Vagina (tissue), 2 donors: ENCODE results near the gene ZNF804A. TPM values are rescaled to one million over a fixed set of nuclear protein-coding genes. Genes with fewer than 3 reads are reported as not detected.

Experiments
- DNase-seq, 2 donors: peaks; one replicate each; pipeline ENCODE4 v3.0.0-alpha.2; 2017; ENCODE audit errors: extremely low spot score in 2 of 2
- H3K27ac ChIP-seq: fragments of 200-600 bp; sonication (generic); one replicate; pipeline ENCODE4 v1.5.1; 2019
- H3K27me3 ChIP-seq: fragments of 200-600 bp; sonication (generic); one replicate; pipeline ENCODE4 v1.5.1; 2019
- H3K36me3 ChIP-seq, 2 donors: fragments of 200-600 bp; sonication (generic); one replicate each; pipeline ENCODE4 v1.5.1; 2017 to 2019
- H3K4me1 ChIP-seq: fragments of 200-600 bp; sonication (generic); one replicate; pipeline ENCODE4 v1.5.1; 2019
- H3K4me3 ChIP-seq, 2 donors: fragments of 200-600 bp; sonication (generic); 1 replicate in 1 of 2; 2 replicates in 1 of 2; pipeline ENCODE4 v1.5.1; 2016 to 2019
- H3K9me3 ChIP-seq: fragments of 200-600 bp; sonication (generic); one replicate; pipeline ENCODE4 v1.5.1; 2019
- POLR2A ChIP-seq, 2 donors: fragments of 450-650 bp; IDR thresholded peaks; one replicate each; pipeline ENCODE4 v1.6.1; 2017; ENCODE audit warnings: antibody characterized with exemption in 2 of 2, mild to moderate bottlenecking in 2 of 2, moderate library complexity in 2 of 2
- POLR2AphosphoS5 ChIP-seq, 2 donors: sonication (generic); formaldehyde crosslinking; IDR thresholded peaks; one replicate each; pipeline ENCODE4 v1.9.0; 2017; ENCODE audit warnings: antibody characterized with exemption in 2 of 2, mild to moderate bottlenecking in 2 of 2, low read depth in 1 of 2; ENCODE audit not compliant: insufficient read depth in 1 of 2
- intact Hi-C: fragments of 100-400 bp; cut with DNase I; formaldehyde crosslinking; loops from one replicate; pipeline ENCODE4 v1.15.1; 2023
- total RNA-seq: library from RNA; depleted of rRNA; stranded (reverse); fragments of >200 nt; gene quantifications from one replicate; pipeline ENCODE4 v1.2.3, GENCODE V29; 2016
- TF ChIP-seq, protein P1 (sequence below), 3 experiments: fragments of 450-650 bp in 2 of 3; fragments of 200-600 bp in 1 of 3; sonication (generic) in 1 of 3; IDR thresholded peaks; one replicate each; pipeline ENCODE4 v1.5.1; 2017 to 2019; ENCODE audit warnings: antibody characterized with exemption in 3 of 3, mild to moderate bottlenecking in 2 of 3, moderate library complexity in 2 of 3

The ZNF804A gene
- total RNA-seq, 1 donor from 2014 or later: 1.2 TPM

DNA sequence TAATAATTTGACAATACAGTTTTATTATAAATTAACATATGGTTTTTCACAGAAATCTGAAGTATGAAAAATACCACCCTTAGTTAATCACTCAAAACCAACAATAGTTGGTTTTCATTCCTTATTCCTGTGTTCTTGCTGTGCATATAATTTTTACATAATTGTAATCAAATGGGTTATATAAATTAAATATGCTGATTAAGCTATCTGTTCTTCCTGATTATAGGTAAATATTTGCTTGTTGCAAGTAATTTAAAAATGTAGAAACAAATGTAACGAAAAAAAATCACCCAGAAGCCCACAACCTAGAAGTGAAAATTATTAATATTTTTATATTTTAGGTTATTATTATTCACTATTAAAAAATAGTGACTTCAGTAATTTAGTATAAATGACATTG lies 98.3 kb downstream of the ZNF804A start:
- DNase-seq: no peak
- Histone ChIP-seq H3K27ac (no peak overlapping the region), H3K4me1 (no peaks in the 10 kb centered on the region), H3K4me3 (no peak overlapping the region), H3K27me3 (no peaks in the 10 kb centered on the region), H3K36me3 (no peaks in the 10 kb centered on the region), H3K9me3 (no peaks in the 10 kb centered on the region)
- intact Hi-C loops: no loop called here
- no peak for TF ChIP-seq POLR2AphosphoS5 (IDR thresholded peaks at IDR 0.05; ENCODE audit: insufficient read depth in 1 of 2, low read depth in 1 of 2)

DNA sequence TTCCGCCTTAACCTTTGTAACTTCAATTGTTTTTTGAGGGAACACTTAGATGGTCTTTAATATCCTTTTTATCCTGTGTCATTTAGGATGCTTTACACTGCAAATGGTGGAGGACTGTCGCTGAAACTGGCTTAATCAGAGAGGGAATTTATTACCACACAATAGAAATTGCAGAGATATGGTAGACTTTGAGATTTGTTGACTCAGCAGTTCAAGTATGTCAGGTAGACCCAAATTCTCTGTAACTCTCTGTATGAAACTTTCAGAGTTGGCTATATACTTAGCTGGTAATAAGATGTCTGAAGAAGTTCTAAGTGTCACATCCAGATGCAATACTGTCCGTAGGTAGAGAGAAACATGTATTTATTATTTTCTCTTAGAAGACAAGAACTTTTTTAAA lies 100.1 kb downstream of the ZNF804A start:
- no peaks in the 10 kb centered on the region for H3K4me1 ChIP-seq
- no peak overlapping the region for H3K4me3 ChIP-seq
- H3K36me3 ChIP-seq: no peaks in the 10 kb centered on the region
- no peak overlapping the region for H3K27ac ChIP-seq
- TF ChIP-seq, protein P1, sequence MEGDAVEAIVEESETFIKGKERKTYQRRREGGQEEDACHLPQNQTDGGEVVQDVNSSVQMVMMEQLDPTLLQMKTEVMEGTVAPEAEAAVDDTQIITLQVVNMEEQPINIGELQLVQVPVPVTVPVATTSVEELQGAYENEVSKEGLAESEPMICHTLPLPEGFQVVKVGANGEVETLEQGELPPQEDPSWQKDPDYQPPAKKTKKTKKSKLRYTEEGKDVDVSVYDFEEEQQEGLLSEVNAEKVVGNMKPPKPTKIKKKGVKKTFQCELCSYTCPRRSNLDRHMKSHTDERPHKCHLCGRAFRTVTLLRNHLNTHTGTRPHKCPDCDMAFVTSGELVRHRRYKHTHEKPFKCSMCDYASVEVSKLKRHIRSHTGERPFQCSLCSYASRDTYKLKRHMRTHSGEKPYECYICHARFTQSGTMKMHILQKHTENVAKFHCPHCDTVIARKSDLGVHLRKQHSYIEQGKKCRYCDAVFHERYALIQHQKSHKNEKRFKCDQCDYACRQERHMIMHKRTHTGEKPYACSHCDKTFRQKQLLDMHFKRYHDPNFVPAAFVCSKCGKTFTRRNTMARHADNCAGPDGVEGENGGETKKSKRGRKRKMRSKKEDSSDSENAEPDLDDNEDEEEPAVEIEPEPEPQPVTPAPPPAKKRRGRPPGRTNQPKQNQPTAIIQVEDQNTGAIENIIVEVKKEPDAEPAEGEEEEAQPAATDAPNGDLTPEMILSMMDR (IDR thresholded peaks at IDR 0.05): no peak
- TF ChIP-seq POLR2AphosphoS5 (IDR thresholded peaks at IDR 0.05; ENCODE audit: insufficient read depth in 1 of 2, low read depth in 1 of 2): no peak
- no peak for TF ChIP-seq POLR2A (IDR thresholded peaks at IDR 0.05)
- DNase-seq: no peak
- H3K9me3 ChIP-seq: no peaks in the 10 kb centered on the region
- intact Hi-C loops: no loop called here
- H3K27me3 ChIP-seq: no peaks in the 10 kb centered on the region

DNA sequence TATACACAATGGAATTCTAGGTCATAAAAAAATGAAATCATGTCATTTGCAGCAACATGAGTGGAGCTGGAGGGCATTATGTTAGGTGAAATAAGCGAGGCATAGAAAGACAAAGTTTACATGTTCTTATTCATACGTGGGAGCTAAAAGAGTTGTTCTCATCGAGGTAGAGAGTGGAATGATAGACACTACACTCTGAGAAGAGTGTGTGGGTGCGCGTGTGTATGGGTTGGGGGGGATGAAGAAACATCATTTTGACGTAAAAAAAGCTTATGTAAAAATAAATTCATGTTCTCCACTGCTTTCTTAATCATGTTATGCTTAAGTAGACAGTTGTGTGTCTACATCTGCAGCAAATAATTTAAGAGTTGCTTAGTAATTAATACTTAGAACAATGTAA lies 123.6 kb downstream of the ZNF804A start:
- no peak overlapping the region for H3K27ac ChIP-seq
- TF ChIP-seq POLR2AphosphoS5 (IDR thresholded peaks at IDR 0.05; ENCODE audit: insufficient read depth in 1 of 2, low read depth in 1 of 2) (no peak), POLR2A (IDR thresholded peaks at IDR 0.05) (no peak)
- TF ChIP-seq, protein P1 (IDR thresholded peaks at IDR 0.05): no peak
- no peaks in the 10 kb centered on the region for H3K9me3 ChIP-seq
- no peaks in the 10 kb centered on the region for H3K36me3 ChIP-seq
- no peaks in the 10 kb centered on the region for H3K27me3 ChIP-seq
- intact Hi-C loops: no loop called here
- no peak overlapping the region for H3K4me3 ChIP-seq
- H3K4me1 ChIP-seq: no peaks in the 10 kb centered on the region
- DNase-seq: no peak

DNA sequence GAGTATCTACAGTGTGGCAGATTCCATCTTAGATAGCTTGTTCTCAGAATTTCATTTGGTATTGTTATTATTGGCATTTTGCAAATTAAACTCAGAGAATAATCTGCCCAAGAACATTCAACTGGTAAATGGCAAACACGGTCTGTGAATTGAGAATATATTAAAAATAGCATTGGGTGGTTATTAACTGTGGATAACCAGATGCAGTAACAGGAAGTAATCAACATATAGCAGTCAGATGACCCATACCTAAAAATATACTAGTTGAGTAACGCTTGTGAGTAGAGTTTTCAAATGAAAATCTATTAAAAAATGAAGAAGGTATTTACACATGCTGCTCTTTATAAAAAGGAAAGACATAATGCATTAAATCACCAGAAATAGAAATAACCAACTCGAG lies 129.5 kb downstream of the ZNF804A start:
- no peaks in the 10 kb centered on the region for H3K9me3 ChIP-seq
- no peaks in the 10 kb centered on the region for H3K27me3 ChIP-seq
- H3K4me3 ChIP-seq: no peak overlapping the region
- DNase-seq: no peak
- no peaks in the 10 kb centered on the region for H3K4me1 ChIP-seq
- intact Hi-C loops: no loop called here
- TF ChIP-seq, protein P1 (IDR thresholded peaks at IDR 0.05): no peak
- TF ChIP-seq POLR2AphosphoS5 (IDR thresholded peaks at IDR 0.05; ENCODE audit: insufficient read depth in 1 of 2, low read depth in 1 of 2): no peak
- no peak for TF ChIP-seq POLR2A (IDR thresholded peaks at IDR 0.05)
- H3K36me3 ChIP-seq: no peaks in the 10 kb centered on the region
- H3K27ac ChIP-seq: no peak overlapping the region

DNA sequence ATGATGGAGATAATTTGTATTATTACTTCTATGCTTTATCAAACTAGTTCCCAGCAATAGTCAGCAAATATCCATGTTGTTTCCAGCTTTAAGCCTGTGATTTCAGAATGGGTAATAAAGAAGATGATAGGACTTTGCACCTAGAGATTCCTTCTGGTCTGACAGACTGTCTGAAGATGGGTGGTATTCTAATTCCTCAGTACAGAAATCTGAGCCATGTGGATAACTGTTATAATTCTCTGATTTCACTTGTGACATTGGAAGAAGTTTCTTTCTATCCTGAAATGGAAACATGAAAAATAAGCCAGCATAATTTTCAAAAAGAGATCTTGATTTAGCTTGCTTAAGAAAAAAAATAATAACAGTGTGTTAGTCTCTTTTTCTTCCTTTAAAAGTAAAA lies 130.1 kb downstream of the ZNF804A start:
- H3K4me1 ChIP-seq: no peaks in the 10 kb centered on the region
- H3K27ac ChIP-seq: no peak overlapping the region
- no peaks in the 10 kb centered on the region for H3K36me3 ChIP-seq
- H3K27me3 ChIP-seq: no peaks in the 10 kb centered on the region
- no peaks in the 10 kb centered on the region for H3K9me3 ChIP-seq
- DNase-seq: no peak
- no peak overlapping the region for H3K4me3 ChIP-seq
- intact Hi-C loops: no loop called here
- no peak for TF ChIP-seq POLR2AphosphoS5 (IDR thresholded peaks at IDR 0.05; ENCODE audit: insufficient read depth in 1 of 2, low read depth in 1 of 2)
- TF ChIP-seq, protein P1 (IDR thresholded peaks at IDR 0.05): no peak
- TF ChIP-seq POLR2A (IDR thresholded peaks at IDR 0.05): no peak

DNA sequence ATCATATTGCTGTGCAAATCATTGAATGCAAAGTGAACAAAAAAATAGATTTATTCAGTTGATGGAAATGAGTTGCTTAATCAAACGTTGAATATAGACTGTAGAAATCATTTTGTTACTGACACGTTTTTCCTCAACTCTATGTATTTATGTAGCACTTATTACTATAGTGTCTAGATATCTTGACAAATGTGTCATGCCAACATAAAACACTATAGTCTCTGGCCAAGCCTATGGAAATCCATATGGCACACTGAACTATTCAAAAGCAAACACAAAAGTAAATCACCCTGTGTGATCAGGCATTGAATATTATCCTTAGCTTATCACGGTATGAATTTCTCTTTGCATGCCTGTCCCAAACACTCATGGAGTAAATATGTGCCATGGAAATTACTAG lies 131.3 kb downstream of the ZNF804A start:
- intact Hi-C loops: no loop called here
- Histone ChIP-seq H3K9me3 (no peaks in the 10 kb centered on the region), H3K36me3 (no peaks in the 10 kb centered on the region), H3K4me1 (no peaks in the 10 kb centered on the region), H3K4me3 (no peak overlapping the region), H3K27ac (no peak overlapping the region), H3K27me3 (no peaks in the 10 kb centered on the region)
- TF ChIP-seq POLR2A (IDR thresholded peaks at IDR 0.05) (no peak), POLR2AphosphoS5 (IDR thresholded peaks at IDR 0.05; ENCODE audit: insufficient read depth in 1 of 2, low read depth in 1 of 2) (no peak)
- no peak for DNase-seq
